Omental fat pad (tissue), 4 donors: ENCODE data around the gene ENTREP1. TPM values are rescaled to one million over a fixed set of nuclear protein-coding genes. Genes with fewer than 3 reads are reported as not detected.
"Not testable (repeated sequence)": the region's sequence is repeated elsewhere in the genome, so short reads cannot be mapped to it uniquely, and the experiment has no call there.

Source experiments
- ATAC-seq: fragments of 150-250 bp; one replicate; pipeline ENCODE4 v1.9.1; 2016; ENCODE audit warnings: mild to moderate bottlenecking, moderate library complexity; ENCODE audit not compliant: low FRiP score
- DNase-seq: peaks from one replicate; pipeline ENCODE4 v3.0.0-alpha.2; 2019; ENCODE audit warnings: low spot score
- total RNA-seq, 4 donors: library from RNA; depleted of rRNA; stranded (reverse); fragments of >200 nt; gene quantifications; one replicate each; pipeline ENCODE4 v1.1.0, GENCODE V29; 2016
- TF ChIP-seq, protein P1 (sequence below), 3 donors: fragments of 450-650 bp; IDR thresholded peaks; one replicate each; pipeline ENCODE4 v1.5.1; 2016 to 2017; ENCODE audit warnings: antibody characterized with exemption in 3 of 3, mild to moderate bottlenecking in 3 of 3, moderate library complexity in 2 of 3

ENTREP1 gene
- total RNA-seq, 4 donors from 2014 or later, result 1.9 to 8.0 (median 2.6) TPM

DNA sequence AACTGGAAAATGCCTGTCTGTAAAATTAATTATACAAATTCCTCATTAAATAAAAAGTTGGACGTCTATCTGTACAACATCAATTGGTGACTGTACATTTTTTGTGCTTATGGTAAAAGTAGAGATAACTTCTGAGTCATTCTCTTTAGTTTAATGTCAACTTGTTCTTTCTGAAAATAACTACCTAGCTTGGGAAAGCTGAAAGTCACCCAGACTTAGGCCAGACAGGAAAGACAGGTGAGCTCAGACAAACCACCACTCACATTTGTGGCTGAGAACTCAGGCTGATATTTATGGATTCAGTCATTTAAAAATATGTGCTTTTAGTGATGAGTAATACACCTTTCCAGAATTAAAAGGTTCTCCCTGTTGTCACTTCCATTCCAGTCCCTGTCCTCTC is 31.9 kb upstream of the ENTREP1 start:
- no peak for DNase-seq
- ATAC-seq, result no peak
- TF ChIP-seq, protein P1, sequence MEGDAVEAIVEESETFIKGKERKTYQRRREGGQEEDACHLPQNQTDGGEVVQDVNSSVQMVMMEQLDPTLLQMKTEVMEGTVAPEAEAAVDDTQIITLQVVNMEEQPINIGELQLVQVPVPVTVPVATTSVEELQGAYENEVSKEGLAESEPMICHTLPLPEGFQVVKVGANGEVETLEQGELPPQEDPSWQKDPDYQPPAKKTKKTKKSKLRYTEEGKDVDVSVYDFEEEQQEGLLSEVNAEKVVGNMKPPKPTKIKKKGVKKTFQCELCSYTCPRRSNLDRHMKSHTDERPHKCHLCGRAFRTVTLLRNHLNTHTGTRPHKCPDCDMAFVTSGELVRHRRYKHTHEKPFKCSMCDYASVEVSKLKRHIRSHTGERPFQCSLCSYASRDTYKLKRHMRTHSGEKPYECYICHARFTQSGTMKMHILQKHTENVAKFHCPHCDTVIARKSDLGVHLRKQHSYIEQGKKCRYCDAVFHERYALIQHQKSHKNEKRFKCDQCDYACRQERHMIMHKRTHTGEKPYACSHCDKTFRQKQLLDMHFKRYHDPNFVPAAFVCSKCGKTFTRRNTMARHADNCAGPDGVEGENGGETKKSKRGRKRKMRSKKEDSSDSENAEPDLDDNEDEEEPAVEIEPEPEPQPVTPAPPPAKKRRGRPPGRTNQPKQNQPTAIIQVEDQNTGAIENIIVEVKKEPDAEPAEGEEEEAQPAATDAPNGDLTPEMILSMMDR (IDR thresholded peaks at IDR 0.05), result no peak

DNA sequence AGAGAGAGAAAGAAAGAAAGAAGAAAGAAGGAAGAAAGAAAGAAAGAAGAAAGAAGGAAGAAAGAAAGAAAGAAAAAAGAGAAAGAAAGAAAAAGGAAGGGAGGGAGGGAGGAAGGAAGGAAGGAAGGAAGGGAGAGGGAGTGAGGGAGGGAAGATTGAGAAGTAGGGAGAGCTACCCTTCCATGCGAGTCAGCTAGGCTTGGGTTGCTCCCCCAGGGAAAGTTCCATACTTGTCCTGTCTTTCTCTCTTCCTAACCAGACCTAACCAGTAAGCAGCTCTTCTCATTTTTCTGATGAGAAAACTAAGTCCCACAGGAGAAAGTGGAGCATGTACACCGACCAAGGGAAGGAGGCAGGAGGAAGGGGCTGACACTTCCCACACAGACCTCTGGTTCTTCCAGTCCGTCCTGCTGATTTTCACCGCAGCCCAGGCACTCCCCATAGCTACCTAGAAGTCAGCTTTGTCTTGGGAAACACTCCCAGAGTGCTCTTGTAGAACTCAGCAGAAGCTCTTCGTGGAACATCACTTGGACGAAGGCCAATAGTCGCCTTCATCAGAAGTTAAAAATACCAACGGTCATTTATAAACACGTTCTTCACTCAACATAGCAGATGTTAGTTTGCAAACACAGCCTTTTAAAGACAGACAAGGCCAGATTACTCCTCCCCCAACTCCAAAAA is 29.0 kb upstream of the ENTREP1 start:
- ATAC-seq (no peak), DNase-seq (no peak)
- TF ChIP-seq, protein P1 (IDR thresholded peaks at IDR 0.05), result no peak

GRCh38 chr9:69297300-69297980 is 27.6 kb upstream of the ENTREP1 start:
- DNase-seq (no peak), ATAC-seq (no peak)
- TF ChIP-seq, protein P1 (IDR thresholded peaks at IDR 0.05), result no peak

DNA sequence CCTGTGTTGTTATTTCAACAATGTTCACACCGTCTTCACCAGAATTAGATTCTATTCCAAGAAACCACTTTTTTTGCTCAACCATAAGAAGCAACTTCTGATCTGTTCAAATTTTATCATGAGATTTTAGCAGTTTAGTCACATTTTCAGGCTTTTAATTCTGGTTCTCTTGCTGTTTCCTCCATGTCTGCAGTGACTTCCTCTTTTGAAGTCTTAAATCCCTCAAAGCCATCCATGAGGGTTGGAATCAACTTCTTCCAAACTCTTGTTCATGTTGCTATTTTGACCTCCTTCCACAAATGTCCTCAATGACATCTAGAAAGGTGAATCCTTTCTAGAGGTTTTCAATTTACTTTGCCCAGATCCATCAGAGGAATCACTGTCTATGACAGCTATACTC is 25.7 kb upstream of the ENTREP1 start:
- ATAC-seq (no peak), DNase-seq (no peak)
- TF ChIP-seq, protein P1 (IDR thresholded peaks at IDR 0.05), result no peak

DNA sequence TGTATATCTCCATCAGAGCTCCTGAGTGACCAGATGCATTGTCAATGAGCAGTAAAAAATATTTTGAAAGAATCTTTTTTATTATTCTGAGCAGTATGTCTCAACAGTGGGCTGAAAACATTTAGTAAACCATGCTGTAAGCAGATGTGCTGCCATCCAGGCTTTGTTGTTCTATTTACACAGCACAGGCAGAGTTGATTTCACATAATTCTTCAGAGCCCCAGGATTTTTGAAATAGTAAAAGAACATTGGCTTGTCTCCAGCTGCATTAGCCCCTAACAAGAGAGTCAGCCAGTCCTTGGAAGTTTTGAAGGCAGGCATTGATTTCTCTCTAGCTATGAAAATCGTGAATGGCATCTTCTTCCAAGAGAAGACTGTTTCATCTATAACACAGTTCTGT is 25.2 kb upstream of the ENTREP1 start:
- TF ChIP-seq, protein P1 (IDR thresholded peaks at IDR 0.05), result no peak
- DNase-seq (no peak), ATAC-seq (no peak)

DNA sequence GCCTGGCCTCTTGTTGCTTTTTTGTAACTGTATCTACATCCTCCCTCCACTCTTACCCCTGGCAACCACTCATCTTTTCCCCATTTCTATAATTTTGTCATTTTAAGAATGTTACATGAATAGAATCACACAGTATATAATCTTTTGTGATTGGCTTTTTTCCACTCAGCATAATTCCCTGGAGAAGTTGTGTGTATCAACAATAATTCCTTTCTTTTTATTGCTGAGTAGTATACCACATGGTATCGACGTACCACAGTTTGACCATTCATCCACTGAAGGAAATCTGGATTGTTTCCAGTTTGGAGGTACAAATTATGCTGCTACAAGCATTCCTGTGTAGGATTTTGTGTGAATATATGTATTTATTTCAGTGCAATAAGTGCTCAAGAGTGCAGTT is 21.7 kb upstream of the ENTREP1 start:
- no peak for ATAC-seq
- TF ChIP-seq, protein P1 (IDR thresholded peaks at IDR 0.05), result no peak
- no peak for DNase-seq

DNA sequence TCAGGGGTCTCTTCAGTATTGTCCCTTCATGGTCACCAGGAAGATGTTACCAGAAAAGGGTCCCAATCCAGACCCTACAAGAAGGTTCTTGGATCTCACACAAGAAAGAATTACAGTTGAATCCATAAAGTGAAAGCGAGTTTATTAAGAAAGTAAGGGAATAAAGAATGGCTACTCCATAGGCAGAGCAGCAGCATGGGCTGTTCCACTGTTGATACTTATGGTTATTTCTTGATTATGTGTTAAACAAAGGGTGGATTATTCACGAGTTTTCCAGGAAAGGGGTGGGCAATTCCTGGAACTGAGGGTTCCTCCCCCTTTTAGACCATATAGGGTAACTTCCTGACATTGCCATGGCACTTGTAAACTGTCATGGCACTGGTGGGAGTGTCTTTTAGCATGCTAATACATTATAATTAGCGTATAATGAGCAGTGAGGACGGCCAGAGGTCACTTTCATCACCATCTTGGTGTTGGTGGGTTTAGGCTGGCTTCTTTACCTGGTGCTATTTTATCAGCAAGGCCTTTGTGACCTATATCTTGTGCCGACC is 18.0 kb upstream of the ENTREP1 start:
- not testable (repeated sequence) for ATAC-seq, DNase-seq
